Measurements from ENCODE around the gene PFKFB4. TPM values are rescaled to one million over a fixed set of nuclear protein-coding genes. Genes with fewer than 3 reads are reported as not detected.

The PFKFB4 gene
- total and polyA plus RNA-seq, 9 of the 15 experiments (the other 6 are each of a cell fraction or from before 2014, with no cell fraction given), result 0.92 to 56.3 (median 13.5) TPM

GRCh38 chr3:48591436-48591835, 34.8 kb upstream of the PFKFB4 start:
- H2AFZ ChIP-seq (ENCODE audit: low read depth, low read length), result no peak overlapping the region
- no peaks in the 10 kb centered on the region for H3K9me3 ChIP-seq (replicated peaks; ENCODE audit: control insufficient read depth, insufficient read depth, low read depth, low read length)
- no peaks in the 10 kb centered on the region for H3K36me3 ChIP-seq (ENCODE audit: control insufficient read depth, insufficient read depth, low read length)
- H3K27ac ChIP-seq (ENCODE audit: extremely low read depth, low read depth, low read length), result no peak overlapping the region
- 0 out of 3 replicates have a peak, but pooled peaks have one; percentile 14 for ATAC-seq
- peaks cover 0 to 31% of the 10 kb centered on the region in 2 experiments; a peak in 3 of 5 replicates for H3K27me3 ChIP-seq (ENCODE audit: control insufficient read depth in 2 of 2, insufficient read depth in 2 of 2, low read length in 2 of 2)
- no TSS peak for BruUV-seq (replicated peaks)
- ChIA-PET POLR2A (interaction anchor here (0.6 kb wide), 2 partner anchors 22 to 155 kb away, joined by 3 read pairs; no protein-coding TSS in a partner anchor), CTCF (ENCODE audit: low intra/inter-chr PET ratio) (no interaction called here)
- TF ChIP-seq CTCF (IDR thresholded peaks at IDR 0.05 in 2 of 3, conservative IDR thresholded peaks at IDR 0.05 in 1 of 3; ENCODE audit: insufficient read depth in 2 of 3, low read depth in 1 of 3, low read length in 3 of 3) (0 out of 6 replicates have a peak, but pooled peaks of 1 of the 3 experiments have one; percentile 8), NCOR1 (IDR thresholded peaks at IDR 0.05) (no peak)
- in situ Hi-C loops (cut with MboI), result no loop called here
- no peak overlapping the region for H3K4me2 ChIP-seq (ENCODE audit: insufficient read depth, low read length)
- FAIRE-seq, result no peak
- 25% methylated on average over 13 of the region's 14 CpGs for WGBS (ENCODE audit: insufficient coverage, low coverage, missing lambda C conversion rate)
- peak overlapping the region in 1 of 2 experiments; percentile 45; a peak in 1 of 4 replicates for H3K9ac ChIP-seq (ENCODE audit: insufficient read depth in 1 of 2, low read depth in 2 of 2, low read length in 2 of 2)
- H4K20me1 ChIP-seq (replicated peaks; ENCODE audit: control insufficient read depth, insufficient read depth, low read length), result no peaks in the 10 kb centered on the region; the same call in 1 of the 2 replicates
- intact Hi-C loops (cut with micrococcal nuclease), result no loop called here
- DNase-seq (ENCODE audit: extremely low read depth in 1 of 4, low spot score in 3 of 4), result peak in 2 of 4 experiments; percentile 28 to 29
- no peaks in the 10 kb centered on the region for H3K9me1 ChIP-seq (ENCODE audit: control insufficient read depth, insufficient read depth, low read length)
- no peak overlapping the region for H3K4me3 ChIP-seq
- H3K4me1 ChIP-seq (replicated peaks in 1 of 2; ENCODE audit: control insufficient read depth in 2 of 2, insufficient read depth in 2 of 2, low read length in 2 of 2), result peaks cover 12 to 45% of the 10 kb centered on the region in 2 experiments; a peak in 4 of 5 replicates
- H3K79me2 ChIP-seq (ENCODE audit: control insufficient read depth, insufficient read depth, low read length), result no peaks in the 10 kb centered on the region

- H3K4me1 ChIP-seq (replicated peaks in 1 of 2; ENCODE audit: control insufficient read depth in 2 of 2, insufficient read depth in 2 of 2, low read length in 2 of 2), result peaks cover 0 to 23% of the 10 kb centered on the region in 2 experiments; a peak in 2 of 5 replicates
- H3K4me2 ChIP-seq (ENCODE audit: insufficient read depth, low read length), result no peak overlapping the region
- FAIRE-seq, result no peak
- no peak for TF ChIP-seq FOXK1 (CRISPR knock-in tag; IDR thresholded peaks at IDR 0.05; ENCODE audit: borderline replicate concordance)
- TF ChIP-seq ZNF77 (CRISPR knock-in tag; IDR thresholded peaks at IDR 0.05), result no peak
- no peak overlapping the region for H3K4me3 ChIP-seq
- BruUV-seq (replicated peaks), result no TSS peak
- intact Hi-C loops (cut with micrococcal nuclease) (no loop called here), in situ Hi-C loops (cut with MboI) (no loop called here)
- ATAC-seq, result no peak
- H2AFZ ChIP-seq (ENCODE audit: low read depth, low read length), result no peak overlapping the region
- H3K79me2 ChIP-seq (ENCODE audit: control insufficient read depth, insufficient read depth, low read length), result no peaks in the 10 kb centered on the region
- no peaks in the 10 kb centered on the region for H3K9me1 ChIP-seq (ENCODE audit: control insufficient read depth, insufficient read depth, low read length)
- 0 out of 4 replicates have a peak overlapping the region, but pooled peaks of 1 of the 2 experiments have one; percentile 26 for H3K9ac ChIP-seq (ENCODE audit: insufficient read depth in 1 of 2, low read depth in 2 of 2, low read length in 2 of 2)
- H4K20me1 ChIP-seq (replicated peaks; ENCODE audit: control insufficient read depth, insufficient read depth, low read length), result no peaks in the 10 kb centered on the region; the same call in 1 of the 2 replicates
- no peaks in the 10 kb centered on the region for H3K9me3 ChIP-seq (replicated peaks; ENCODE audit: control insufficient read depth, insufficient read depth, low read depth, low read length)
- DNase-seq (ENCODE audit: extremely low read depth in 1 of 4, low spot score in 3 of 4), result no peak
- ChIA-PET POLR2A (interaction anchor here (0.6 to 1.2 kb wide), 3 partner anchors 9 to 34 kb away, joined by 3 to 4 read pairs (median 4); no protein-coding TSS in a partner anchor), CTCF (ENCODE audit: low intra/inter-chr PET ratio) (no interaction called here)
- no peak overlapping the region for H3K27ac ChIP-seq (ENCODE audit: extremely low read depth, low read depth, low read length)
- peaks cover 0 to 31% of the 10 kb centered on the region in 2 experiments; a peak in 3 of 5 replicates for H3K27me3 ChIP-seq (ENCODE audit: control insufficient read depth in 2 of 2, insufficient read depth in 2 of 2, low read length in 2 of 2)
- no peaks in the 10 kb centered on the region for H3K36me3 ChIP-seq (ENCODE audit: control insufficient read depth, insufficient read depth, low read length)
- WGBS (ENCODE audit: insufficient coverage, low coverage, missing lambda C conversion rate), result 60% methylated on average over 4 of the region's 15 CpGs
Observed at GRCh38 chr3:48588230-48588629, 31.6 kb upstream of the PFKFB4 start.

Data from K562 (cell line).